NAMALWA (cell line): ENCODE measurements around the gene FAT1.

Experiments
- DNase-seq: peaks from one replicate; pipeline ENCODE4 v3.0.0-alpha.2; 2015; ENCODE audit warnings: low spot score

The FAT1 gene

GRCh38 chr4:186724058-186724863, 605 bp upstream of the FAT1 start:
- no peak for DNase-seq

GRCh38 chr4:186722796-186723291, 812 bp downstream of the FAT1 start:
- no peak for DNase-seq

GRCh38 chr4:186719925-186720694, 3.5 kb downstream of the FAT1 start:
- DNase-seq: peak; percentile 54

GRCh38 chr4:186717556-186717955, 6.1 kb downstream of the FAT1 start:
- DNase-seq: no peak

- DNase-seq: no peak
Observed at GRCh38 chr4:186715077-186715476, 8.6 kb downstream of the FAT1 start.

GRCh38 chr4:186714006-186714675, 9.5 kb downstream of the FAT1 start:
- no peak for DNase-seq

- no peak for DNase-seq
Observed at GRCh38 chr4:186712690-186713089, 11.0 kb downstream of the FAT1 start.

GRCh38 chr4:186710521-186711119, 13.0 kb downstream of the FAT1 start:
- no peak for DNase-seq

- no peak for DNase-seq
Observed at GRCh38 chr4:186709517-186709916, 14.1 kb downstream of the FAT1 start.

GRCh38 chr4:186708554-186708953, 15.1 kb downstream of the FAT1 start:
- no peak for DNase-seq

- DNase-seq: no peak
Observed at GRCh38 chr4:186707996-186708395, 15.7 kb downstream of the FAT1 start.

GRCh38 chr4:186707574-186707973, 16.1 kb downstream of the FAT1 start:
- no peak for DNase-seq

- no peak for DNase-seq
Observed at GRCh38 chr4:186704057-186704456, 19.6 kb downstream of the FAT1 start.

GRCh38 chr4:186703510-186703909, 20.1 kb downstream of the FAT1 start:
- no peak for DNase-seq

- DNase-seq: no peak
Observed at GRCh38 chr4:186702940-186703339, 20.7 kb downstream of the FAT1 start.

- DNase-seq: no peak
Observed at GRCh38 chr4:186702297-186702696, 21.4 kb downstream of the FAT1 start.

- no peak for DNase-seq
Observed at GRCh38 chr4:186701788-186702187, 21.9 kb downstream of the FAT1 start.

GRCh38 chr4:186701273-186701672, 22.4 kb downstream of the FAT1 start:
- DNase-seq: no peak

GRCh38 chr4:186700746-186701145, 22.9 kb downstream of the FAT1 start:
- no peak for DNase-seq

GRCh38 chr4:186699881-186700397, 23.7 kb downstream of the FAT1 start:
- no peak for DNase-seq

- DNase-seq: no peak
Observed at GRCh38 chr4:186699298-186699697, 24.4 kb downstream of the FAT1 start.

- DNase-seq: no peak
Observed at GRCh38 chr4:186698525-186698924, 25.1 kb downstream of the FAT1 start.
